NCI-H524 treated with DMSO at 0.1 percent for 48 hours (cell line): Measurements from ENCODE around the gene ACACA.
A peak's percentile ranks its signal among the peaks of the same experiment; 100 is the strongest.
"Not testable (repeated sequence)": the region's sequence is repeated elsewhere in the genome, so short reads cannot be mapped to it uniquely, and the experiment has no call there.

ENCODE experiments used
- DNase-seq: peaks from one replicate; lab custom pipeline; 2025; lab: John Stamatoyannopoulos, UW

Gene ACACA

DNA sequence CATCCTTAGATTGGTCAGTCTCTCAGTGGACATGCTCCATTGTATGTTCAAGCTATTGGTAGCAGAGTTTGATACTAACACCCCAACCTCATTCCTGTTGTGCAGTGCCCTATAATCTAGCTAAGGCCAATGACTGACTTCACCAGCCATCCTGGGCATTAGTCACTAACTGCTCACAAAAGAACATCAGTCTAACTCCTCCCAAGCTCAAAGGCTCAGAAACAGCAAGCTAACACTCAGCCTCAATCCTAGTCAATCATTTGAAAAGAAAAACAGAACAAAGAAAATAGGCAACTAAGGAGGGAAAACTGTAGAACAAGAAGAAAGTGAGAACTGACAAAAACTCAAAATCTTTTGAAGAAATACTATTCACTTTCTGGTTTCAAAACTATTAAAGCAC, 229.9 kb downstream of the ACACA start:
- no peak for DNase-seq

DNA sequence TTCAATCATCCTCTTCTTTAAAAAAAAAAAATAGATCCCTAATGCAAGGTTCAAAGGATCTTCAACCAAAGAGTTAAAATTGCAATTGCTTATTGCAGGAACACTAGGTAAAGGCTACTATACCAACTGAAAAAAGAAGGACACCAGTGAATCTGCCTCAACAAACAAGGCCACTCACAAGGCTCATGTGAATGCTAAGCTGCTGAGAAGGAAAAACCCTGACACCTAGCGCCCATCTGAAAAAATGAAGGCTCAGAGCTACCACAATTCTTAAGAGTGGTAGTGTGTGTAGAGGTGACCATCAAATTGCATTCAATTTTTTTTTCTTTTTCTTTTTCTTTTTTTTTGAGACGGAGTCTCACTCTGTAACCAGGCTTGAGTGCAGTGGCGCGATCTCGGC, 232.4 kb downstream of the ACACA start:
- DNase-seq: no peak

DNA sequence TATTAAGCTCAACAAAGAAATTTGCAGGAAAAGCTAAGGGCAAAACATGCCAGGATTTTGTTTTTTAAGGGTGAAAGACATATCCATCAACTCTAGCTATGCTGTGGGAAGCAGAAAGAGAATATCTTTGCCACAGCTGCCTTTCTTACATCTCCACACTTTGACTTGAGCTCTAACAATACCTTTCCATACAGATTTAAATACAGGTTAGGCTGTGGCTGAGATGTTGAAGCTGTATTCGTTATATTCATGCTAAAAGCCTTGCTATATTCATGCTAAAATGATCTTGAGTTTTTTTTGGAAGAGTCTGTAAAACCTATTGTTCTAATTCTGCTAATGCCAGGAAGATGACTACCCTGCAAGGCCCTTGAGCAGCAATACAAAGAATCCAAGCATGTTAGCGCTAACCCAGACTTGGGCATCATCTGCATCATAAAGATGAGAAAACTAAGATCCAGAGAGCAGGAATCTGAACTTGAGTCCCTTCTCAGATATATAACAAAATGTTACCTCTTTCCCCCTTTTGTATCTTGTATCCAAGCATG, 235.7 kb downstream of the ACACA start:
- no peak for DNase-seq

GRCh38 chr17:37168731-37169353, 237.8 kb downstream of the ACACA start:
- DNase-seq: no peak

DNA sequence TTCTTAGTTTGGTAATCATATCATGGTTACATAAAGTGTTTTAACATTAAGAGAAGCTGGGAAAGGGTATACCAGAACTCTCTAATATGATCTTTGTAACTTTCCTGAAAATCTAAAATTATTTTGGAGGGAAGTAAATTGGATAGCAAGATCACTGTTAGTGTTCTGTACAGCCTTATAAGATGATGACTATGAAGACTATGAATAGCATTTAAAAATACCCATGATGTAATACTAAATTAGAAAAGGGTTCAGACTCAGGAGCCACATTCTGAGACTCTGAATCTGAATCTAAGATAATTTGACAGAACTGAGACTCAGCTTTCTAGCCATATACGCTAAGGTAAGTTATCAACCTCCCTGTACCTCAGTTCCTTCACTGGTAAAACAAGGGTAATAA, 238.9 kb downstream of the ACACA start:
- no peak for DNase-seq

- DNase-seq: no peak
These were observed 242.6 kb downstream of the ACACA start for GRCh38 chr17:37164057-37164456.

GRCh38 chr17:37162800-37163199, 243.8 kb downstream of the ACACA start:
- no peak for DNase-seq

- DNase-seq: no peak
These were observed 245.7 kb downstream of the ACACA start for GRCh38 chr17:37160944-37161343.

GRCh38 chr17:37158290-37158689, 248.3 kb downstream of the ACACA start:
- no peak for DNase-seq

DNA sequence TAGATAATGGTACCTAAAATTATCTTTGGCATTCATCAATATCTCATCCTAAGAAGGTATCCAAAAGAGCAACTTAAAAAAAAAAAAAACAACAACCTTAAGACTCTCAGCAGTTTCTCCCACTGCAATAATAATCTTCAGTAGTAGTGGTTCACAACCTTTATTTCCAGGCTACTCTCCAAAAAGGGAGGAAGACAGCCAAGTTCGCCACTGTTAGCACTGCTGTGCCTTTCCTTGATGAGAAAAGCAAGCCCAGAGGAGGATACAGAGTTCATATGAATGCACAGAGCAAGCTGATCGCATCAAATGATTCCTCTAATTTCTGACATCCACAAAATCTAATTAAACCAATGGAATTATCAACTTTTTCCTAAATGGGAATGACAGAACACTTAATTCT, 258.5 kb downstream of the ACACA start:
- DNase-seq: no peak

GRCh38 chr17:37147301-37147812, 259.3 kb downstream of the ACACA start:
- DNase-seq: no peak

DNA sequence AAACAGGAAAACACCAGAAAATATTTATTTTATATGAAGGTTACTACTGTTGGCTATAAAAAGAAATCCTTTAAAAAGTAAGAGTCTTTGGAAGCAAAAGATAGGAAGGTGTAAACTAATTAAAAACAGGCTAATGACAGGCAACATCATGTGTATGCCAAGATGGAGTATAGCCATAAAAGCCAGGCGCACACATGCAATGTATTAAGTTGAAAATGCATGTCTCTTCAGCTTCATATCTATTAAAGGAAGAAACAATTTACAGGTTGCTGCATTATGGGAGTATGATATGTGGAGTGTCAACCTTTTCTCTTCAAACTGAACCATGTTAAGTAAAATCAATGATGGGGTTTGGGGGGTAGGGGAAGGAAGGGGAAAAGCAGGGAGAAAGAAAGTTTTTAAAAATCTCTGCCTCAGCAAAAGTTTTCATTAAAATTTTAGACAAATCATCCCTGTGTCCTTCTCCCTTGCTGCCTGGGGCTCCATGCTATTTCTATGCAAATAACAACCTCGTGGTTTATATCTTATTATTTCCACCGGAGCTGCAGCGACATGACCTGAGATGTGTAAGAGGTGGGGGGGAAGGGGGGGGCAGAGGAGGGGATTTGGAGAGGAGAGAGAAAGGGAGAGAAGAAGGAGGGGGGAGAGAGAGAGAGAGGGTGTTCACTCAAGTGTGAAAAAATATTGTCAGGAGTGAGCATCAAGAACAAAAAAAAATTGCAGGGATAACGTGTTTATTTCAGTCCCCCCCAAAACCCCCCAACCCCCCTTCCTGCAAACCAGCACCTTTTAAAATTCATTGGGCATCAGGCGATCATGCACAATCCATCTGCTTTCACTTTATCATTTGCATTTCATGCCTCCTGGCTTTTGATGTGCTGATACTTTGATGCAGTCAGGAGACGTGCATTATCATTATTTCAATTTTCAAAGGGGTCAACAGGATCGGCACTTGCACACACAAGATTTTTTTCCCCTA, 260.3 kb downstream of the ACACA start:
- DNase-seq: no peak

DNA sequence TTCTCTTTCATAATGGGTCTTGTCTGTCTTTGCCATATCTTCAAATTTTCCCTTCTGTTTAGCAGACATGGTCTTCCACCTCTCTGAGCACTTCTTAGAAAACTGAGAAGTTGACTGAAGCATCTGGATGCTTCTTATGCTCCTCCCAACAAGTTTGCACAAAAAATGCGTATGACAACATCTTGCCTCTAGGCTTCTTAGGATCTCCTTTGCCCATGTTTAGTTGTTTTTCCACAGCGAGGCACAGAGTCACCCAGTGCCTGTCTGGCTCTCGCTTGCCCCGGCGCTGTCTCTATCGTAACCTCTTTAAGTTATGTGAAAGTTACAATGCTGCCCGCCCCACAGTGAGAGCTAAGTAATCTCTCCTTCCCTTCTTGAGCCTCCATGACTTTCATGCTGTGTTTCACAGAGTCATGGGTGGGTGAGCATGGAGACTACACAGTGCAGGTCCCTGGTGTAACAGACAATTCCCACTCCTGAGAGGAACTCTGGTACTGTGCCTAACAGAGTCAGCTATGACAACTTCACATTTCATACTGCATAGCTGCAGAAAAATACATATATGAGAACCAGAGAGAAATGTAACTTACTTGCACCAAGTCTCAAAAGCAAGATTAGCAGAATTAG, 262.4 kb downstream of the ACACA start:
- DNase-seq: no peak

- not testable (repeated sequence) for DNase-seq
These were observed 263.1 kb downstream of the ACACA start for GRCh38 chr17:37143558-37143957.

- DNase-seq: peak; percentile 35
These were observed 264.2 kb downstream of the ACACA start for GRCh38 chr17:37142294-37142896.

GRCh38 chr17:37138571-37139120, 268.0 kb downstream of the ACACA start:
- no peak for DNase-seq

GRCh38 chr17:37137906-37138514, 268.6 kb downstream of the ACACA start:
- DNase-seq: no peak

DNA sequence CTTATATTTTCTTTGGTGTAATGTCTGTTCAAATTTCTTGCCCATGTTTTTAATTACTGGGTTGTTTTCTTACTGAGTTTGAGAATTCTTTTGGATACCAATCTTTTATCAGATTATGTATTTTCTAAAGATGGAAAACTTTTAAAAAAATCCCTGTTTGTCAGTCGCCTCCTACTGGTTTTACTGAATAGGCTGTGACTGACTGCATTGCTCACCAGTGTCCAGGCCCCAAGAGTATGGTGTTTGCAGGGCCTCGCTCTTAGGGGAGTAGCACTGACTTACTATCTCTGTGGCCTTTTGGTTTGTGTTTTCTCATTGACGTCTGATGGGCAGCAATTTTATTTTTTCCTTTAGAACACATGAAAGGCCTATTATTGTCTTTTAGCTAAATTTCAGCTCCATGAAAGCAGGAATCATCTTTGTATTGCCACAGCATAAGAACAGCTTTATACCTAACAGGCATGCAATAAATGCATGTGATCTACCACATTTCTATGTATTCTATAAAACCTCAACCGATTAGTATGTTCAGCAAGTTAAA, 269.5 kb downstream of the ACACA start:
- DNase-seq: no peak

GRCh38 chr17:37135576-37135975, 271.1 kb downstream of the ACACA start:
- DNase-seq: no peak

- no peak for DNase-seq
These were observed 272.6 kb downstream of the ACACA start for GRCh38 chr17:37134050-37134449.

- no peak for DNase-seq
These were observed 273.5 kb downstream of the ACACA start for GRCh38 chr17:37133136-37133535.
